ENCODE results near the gene PLET1. TPM values are rescaled to one million over a fixed set of nuclear protein-coding genes. Genes with fewer than 3 reads are reported as not detected.

Gene PLET1
- total and polyA plus RNA-seq, 2 of the 8 experiments (the other 6 are each of a cell fraction or from before 2014, with no cell fraction given) = not detected

DNA sequence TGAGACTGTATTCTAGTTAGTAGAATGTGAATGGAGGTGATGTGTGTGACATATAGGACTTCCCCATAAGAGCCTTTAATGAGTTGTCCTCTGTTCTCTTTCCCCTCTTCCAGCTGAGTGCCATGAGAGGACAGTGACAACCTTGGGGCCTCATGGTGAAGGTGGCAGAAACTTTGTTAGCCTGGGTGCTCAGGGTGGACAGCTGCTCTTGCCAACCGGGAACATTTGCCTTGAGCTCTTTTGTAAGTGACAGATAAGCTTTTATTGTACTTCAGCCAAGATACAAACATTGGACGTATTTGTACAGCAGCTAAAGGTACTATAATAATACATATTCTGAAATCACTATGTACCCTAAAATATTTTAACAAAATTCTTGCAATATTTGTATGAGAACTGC, 33.0 kb upstream of the PLET1 start (continued):
- TF ChIP-seq, protein P1, sequence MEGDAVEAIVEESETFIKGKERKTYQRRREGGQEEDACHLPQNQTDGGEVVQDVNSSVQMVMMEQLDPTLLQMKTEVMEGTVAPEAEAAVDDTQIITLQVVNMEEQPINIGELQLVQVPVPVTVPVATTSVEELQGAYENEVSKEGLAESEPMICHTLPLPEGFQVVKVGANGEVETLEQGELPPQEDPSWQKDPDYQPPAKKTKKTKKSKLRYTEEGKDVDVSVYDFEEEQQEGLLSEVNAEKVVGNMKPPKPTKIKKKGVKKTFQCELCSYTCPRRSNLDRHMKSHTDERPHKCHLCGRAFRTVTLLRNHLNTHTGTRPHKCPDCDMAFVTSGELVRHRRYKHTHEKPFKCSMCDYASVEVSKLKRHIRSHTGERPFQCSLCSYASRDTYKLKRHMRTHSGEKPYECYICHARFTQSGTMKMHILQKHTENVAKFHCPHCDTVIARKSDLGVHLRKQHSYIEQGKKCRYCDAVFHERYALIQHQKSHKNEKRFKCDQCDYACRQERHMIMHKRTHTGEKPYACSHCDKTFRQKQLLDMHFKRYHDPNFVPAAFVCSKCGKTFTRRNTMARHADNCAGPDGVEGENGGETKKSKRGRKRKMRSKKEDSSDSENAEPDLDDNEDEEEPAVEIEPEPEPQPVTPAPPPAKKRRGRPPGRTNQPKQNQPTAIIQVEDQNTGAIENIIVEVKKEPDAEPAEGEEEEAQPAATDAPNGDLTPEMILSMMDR (IDR thresholded peaks at IDR 0.05; ENCODE audit: control extremely low read depth in 1 of 3, insufficient read depth in 1 of 3, low read depth in 1 of 3, low read length in 3 of 3) = no peak
- TF ChIP-seq TAF1 (IDR thresholded peaks at IDR 0.05; ENCODE audit: low read depth, low read length) (no peak), BRCA1 (IDR thresholded peaks at IDR 0.05; ENCODE audit: low read depth, low read length) (no peak)
